NCI-H345 treated with DMSO at 0.1 percent for 48 hours (cell line): ENCODE measurements around the gene GLIS1.

Source experiments
- DNase-seq: peaks from one replicate; lab custom pipeline; 2025; ENCODE audit not compliant: unreplicated experiment; lab: John Stamatoyannopoulos, UW

Gene GLIS1

DNA sequence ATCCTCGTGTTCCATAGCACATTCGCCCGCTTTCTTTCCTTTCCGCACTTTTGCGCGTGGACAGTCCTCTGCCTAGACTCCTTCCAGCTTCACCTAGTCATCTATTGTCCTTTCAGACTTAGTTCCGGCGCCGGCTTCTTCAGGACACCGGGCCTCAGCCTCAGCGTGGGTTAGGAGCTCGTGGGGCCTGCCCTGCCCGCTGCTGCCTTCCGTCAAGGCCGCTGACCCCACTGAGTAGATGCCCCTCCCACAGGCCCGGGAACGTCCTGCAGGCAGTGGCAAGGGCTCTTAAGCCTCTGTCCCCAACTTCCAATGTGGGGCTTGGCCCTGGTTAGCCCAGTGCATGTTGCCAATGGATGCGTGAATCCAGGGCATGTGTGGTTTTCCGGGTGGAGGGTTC, 268.4 kb downstream of the GLIS1 start:
- no peak for DNase-seq

DNA sequence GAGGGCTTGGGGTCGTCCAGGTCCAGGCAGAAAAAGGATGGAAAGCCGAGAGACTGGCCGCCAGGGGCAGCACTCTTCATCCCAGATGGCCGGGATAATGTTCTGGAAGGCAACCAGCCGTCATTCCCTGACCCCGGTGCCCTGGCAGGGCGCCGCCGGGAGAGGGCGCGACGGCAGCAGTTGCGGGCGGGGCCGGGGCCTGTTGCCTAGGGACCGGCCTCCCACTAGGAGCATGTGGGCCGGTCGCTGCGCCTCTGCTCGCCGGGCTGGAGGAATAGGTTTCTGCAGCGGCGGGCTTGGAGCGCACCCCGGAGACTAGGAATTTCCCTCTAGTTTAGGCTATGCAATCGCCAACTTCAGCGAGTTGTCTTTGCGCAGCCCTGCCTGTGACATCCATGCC, 268.8 kb downstream of the GLIS1 start:
- no peak for DNase-seq

DNA sequence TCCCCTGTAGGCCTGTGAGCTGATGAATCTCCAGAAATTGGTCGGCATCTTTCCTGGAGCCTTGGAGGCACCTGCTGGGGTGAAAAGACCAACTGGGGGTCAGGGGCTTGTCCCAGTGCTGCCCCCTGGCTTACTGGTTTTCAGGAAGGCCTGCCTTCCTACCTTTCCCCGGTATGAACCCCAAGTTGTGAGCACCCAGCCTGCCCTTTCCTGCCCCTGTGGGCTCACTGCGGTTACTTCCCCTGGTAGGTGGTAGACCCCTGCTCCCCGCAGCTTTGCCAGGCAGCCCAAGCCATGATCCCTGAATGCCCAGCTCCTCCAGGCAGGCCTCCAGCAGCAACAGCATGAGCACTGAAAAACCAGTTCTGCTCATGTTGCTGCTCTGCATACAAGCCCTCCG, 269.6 kb downstream of the GLIS1 start:
- DNase-seq = no peak

DNA sequence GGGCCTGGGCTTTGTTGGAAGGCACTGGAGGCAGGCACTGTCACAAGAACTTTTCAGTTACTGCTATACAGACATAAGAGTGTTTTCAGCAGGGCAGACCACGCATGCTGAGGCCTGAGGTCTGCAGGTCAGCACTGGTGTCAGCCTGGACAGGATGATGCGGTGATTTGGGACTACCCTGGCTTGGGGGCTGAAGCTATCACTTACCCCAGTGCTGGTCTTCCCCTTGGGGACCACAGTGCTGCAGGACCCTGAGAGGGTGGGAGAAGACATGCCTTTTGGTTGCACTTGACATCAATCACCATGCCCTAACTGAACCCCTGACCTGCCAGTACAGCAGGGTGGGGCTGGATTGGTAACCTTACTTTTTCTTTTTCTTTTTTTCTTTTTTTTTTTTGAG, 270.6 kb downstream of the GLIS1 start:
- DNase-seq = no peak

DNA sequence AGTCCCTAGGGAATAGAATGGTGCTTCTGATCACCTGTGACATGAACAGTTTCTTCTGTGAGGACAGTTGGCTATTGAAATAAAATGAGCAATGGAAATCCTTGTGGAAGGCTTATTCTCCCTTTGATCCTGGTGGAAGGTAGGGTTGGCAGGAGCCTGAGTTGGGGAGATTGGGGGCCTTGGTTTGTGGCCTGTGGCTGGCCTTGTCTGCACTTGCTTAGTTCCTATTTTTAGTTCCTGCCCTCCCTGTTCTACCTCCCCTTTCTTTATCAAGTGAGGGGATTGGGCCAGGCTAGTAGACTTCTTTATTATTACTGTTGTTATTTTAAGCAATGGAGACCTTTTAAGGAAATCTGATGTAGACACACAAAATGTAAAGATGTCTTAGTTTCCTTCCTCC, 271.6 kb downstream of the GLIS1 start:
- DNase-seq = no peak

DNA sequence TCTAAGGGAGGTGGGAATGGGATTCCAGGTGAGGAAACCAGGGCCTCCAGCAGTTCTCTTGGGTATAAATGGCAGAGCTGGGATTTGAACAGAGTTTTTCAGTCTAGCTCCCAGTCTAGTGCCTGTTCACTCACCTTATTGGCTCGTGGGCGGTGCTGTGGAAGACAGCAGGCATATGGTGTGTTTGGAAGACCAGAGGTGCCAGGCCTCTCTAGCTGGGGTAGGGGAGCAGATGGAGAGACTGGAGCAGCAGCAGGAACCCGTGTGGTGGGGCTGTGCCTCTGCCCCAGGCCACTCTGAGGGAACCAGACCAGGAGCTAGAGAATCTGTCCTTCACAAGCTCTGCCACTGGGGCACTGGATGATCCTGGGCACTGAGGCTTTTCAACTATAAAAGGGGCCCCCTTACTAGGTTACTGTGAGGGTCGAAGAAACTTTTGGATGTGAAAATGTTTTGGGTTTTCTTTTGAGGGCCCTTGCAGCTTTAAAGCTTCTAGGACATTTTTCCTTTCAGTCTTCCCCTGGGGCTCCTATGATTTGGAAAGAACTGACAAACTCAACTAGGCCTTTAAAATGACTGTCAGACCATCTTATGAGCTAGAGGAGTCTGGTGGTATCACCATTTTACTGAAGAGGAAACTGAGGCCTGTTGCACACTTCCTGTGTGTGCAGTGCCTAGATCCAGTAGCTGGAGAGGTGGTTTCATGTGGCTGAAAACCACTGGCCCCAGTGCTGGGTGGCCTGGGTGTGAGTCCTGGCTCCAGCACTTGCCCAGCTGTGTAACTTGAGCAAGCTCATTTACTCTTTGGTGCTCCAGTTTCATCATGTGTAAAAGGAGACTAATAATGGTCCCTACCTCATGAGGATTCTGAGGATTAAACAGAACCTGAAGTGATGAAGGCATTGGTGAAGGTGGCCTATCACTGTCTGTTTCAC, 273.7 kb downstream of the GLIS1 start:
- DNase-seq = no peak

DNA sequence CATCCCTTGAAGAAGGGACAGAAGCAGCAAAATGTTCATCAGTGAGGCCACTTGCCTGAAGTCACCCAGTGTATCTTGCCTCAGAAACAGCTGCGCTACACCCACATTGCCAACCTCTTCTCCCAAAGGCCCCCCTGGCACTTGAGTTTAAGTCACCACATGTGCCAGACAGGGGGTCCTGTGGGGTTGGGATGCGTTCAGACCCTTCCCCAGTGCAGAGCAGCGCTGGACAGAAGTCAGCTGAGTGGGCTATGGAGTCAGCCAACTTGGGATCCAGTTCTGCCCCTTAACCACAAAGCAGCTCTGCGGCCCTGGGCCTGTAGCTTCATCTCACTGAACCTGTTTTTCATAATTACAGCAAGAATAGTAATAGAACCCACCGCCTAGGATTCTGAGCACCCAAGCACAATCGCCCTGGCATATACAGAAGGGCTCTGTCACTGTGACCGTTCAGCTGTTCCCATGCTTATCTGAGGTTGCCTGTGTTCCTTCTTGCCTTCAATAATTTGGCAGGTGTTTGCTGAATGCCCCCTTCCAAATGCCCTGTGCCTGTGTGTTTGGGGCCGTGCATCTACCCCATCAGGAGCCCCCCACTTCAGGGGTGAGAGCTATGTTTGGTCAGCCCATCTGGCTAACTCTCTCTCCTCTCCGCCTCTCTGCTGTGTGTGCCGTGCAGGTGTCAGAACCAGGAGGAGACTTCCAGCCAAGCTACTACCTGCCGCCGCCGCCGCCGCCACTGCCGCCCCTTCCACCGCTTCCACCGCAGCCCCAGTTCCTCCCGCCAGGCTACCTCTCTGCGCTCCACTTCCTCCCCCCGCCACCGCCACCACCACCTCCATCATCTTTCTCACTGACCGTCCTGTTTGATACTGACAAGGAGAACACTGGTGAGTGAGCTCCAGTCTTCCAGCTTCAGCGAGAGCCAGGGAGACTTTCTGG, 274.7 kb downstream of the GLIS1 start:
- no peak for DNase-seq

DNA sequence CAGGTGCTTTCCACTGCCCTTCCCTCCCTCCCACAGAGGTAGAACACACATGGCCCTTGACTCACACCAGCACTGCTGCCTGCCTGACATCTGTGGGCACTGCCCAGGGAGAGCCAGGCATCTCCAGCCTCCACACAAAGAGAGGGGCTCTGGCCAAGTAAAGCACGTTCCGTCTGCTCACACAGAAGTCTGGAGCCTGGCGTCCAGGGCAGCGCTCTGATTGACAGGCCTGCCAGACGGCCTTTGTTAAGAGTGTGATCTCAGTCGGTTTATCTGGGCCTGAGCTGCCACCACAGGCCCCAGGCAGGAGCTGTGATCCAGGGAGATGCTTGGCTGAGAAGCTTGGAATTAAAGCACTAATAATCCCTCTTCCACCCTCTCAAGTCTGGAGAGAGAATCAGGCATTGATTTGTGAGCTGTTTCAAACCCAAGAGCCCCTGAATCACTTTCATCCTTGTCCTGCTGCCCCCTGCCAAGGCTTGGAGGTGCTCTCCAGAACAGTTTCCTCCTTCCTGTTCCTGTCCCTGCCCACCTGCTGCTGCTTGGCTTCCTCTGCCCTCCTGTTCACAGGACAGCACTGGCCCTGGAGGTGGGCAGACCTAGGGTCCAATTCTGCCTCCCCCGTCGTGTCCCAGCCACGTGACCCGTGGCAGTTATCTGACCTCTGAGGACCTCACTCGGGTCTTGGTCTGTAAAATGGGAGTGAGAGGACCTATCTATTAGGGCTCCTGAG, 276.0 kb downstream of the GLIS1 start:
- DNase-seq = no peak

DNA sequence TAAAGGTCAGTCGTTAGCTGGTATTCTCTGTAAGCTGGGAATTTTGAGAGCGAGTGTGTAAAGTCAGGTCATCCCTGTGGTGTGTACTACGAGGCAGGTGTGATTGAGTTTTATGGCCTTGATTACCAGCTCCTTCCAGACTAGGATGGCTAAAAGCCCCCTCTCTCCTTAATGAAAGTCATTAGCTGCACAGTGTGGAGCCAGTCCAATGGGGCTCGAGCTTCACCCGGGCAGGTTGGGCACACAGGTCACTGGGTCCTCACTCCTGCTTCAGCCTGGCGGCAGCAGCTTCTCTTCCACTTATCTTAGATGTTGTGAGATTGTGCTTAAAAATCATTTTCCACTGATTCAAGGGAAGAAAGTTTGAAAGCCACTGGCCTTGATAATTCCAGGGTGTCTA, 276.8 kb downstream of the GLIS1 start:
- DNase-seq = no peak

DNA sequence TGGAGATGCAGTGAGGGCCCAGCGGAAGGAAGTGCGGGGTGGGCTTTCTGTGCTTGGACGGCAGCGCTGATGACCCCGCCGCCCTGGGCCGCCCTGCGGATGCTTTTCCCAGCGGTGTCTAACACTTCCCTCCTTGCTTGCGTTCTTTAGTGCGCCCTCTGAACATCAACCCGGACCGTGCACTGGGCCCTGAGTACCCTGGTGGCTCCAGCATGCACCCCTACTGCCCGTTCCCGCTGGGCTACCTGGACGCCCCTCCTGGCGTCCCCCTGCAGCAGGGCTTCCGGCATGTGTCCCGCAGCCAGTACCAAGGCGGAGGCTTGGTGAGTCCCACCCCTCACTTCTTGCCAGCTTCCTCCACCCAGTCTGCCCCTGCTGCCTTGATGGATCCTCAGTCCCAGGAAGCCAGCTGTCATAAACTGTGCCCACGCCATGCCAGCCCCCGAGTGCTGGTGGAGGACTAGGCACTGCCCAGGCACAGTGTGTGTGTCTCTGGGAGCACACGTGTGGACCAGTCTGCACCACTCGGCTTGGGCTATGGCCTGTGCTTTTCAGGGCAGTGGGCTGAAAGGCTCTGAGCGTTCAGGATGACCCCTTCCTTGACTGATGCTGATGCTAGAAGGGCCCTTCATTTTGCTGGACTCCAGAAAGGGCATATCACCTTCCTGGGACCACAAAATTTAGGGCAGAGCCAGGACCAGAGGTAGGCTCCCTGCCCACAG, 277.5 kb downstream of the GLIS1 start:
- DNase-seq = no peak

DNA sequence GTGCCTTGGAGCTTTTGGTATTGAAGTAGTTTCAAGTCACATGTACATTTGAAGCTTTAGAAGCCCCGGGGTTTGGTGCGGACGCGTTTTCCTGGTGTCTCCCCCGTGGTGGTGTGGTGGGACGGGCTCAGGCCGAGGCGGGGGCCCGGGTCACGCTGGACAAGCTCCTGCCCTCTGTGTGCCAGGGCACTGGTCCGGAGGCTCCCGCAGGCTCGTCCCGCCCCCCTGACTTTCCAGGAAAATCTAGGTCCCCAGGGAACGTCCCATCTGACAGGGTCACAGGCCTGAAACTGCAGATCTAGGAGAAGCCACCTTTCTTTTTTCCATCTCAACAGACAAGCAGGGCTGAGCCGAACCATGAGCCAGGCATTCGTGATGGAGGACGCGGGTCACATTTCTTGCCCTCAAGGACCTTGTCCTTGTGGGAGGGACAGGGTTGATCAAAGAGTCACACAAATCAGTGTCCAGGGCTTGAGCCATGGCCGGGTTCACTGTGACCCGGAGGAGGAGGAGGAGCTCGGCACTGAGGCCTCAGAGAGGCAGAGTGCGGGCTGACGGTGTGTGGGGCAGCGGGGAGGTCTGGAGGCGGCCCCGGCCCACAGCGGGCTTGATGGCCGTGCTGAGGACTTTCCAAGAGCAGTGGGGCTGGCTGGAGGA, 278.2 kb downstream of the GLIS1 start:
- no peak for DNase-seq

DNA sequence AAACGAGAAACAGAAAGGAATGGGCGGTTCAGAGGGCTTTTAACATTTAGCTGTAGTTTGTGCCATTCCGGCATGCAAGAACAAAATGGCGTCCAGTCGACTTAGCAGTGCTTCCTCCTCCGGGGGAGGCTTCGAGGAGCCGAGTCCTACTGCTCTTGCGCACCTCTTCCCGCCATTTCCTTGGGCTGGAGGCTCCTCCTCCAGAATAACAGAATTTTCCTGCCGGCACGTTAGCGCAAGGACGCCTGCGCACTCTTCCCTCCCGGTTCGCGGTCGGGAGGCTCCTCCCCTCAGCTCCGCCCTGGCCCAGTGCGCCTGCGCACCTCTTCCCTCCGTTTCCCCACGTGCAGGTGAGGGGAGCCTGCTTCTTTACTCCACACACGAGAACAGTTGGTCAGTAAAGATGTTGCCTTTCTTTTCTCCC, 278.7 kb downstream of the GLIS1 start:
- DNase-seq = no peak

DNA sequence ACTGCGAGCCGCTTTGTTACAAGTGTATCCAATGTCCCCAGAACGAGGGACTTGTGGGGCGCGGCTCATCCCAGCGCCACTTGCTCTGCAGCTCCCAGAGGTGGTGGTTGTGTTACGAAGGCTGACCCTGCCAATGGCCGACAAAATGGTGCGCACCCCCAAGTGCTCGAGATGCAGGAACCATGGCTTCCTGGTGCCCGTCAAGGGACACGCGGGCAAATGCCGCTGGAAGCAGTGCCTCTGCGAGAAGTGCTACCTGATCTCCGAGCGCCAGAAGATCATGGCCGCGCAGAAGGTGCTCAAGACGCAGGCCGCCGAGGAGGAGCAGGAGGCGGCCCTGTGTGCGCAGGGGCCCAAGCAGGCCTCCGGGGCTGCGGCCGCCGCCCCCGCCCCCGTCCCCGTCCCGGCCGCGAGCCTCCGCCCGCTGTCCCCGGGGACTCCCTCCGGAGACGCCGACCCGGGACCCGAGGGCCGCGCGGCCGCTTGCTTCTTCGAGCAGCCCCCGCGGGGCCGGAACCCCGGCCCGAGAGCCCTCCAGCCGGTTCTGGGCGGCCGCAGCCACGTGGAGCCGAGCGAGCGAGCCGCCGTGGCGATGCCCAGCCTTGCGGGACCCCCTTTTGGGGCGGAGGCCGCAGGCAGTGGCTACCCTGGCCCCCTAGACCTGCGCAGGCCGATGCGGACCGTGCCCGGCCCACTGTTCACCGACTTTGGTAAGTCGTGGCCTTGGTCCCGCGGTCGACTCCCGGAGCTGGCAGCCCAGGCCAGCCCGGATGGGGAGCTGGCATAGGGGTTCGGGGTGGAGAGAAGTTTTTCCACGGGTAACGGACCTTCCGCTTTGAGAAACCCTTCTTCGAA, 279.4 kb downstream of the GLIS1 start, which contains the start of gene DMRTB1:
Gene DMRTB1 (plus strand): TSS at position 79 of the 855 bp plus-strand sequence. CDS start 55 bp downstream, at position 134.
- no peak for DNase-seq

DNA sequence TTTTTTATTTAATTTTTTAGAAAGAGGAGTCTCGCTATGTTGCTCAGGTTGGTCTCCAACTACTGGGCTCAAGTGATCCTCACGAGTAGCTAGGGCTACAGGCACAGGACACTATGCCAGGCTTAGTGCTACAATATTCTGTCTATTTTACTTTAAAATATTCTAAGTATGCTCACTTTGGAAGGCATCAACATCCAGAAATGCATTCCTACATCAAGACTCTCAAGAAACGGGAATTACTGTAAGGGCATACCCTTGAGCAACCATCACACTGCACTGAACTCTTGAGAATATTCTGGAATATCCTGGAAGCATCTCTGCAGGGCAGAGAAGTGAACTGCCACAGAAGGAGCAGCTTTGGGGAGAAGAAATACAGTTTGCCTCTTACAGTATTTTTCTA, 280.3 kb downstream of the GLIS1 start:
- DNase-seq = no peak
